ENCODE measurements around the gene SCP2D1. TPM values are rescaled to one million over a fixed set of nuclear protein-coding genes. Genes with fewer than 3 reads are reported as not detected.

Gene SCP2D1
- total RNA-seq, 4 donors from 2014 or later: not detected

- H3K27me3 ChIP-seq: no peaks in the 10 kb centered on the region
- DNase-seq: no peak
- H3K27ac ChIP-seq: no peak overlapping the region
- no peaks in the 10 kb centered on the region for H3K4me1 ChIP-seq
- no peaks in the 10 kb centered on the region for H3K9me3 ChIP-seq
- no peaks in the 10 kb centered on the region for H3K36me3 ChIP-seq
- no peak overlapping the region for H3K4me3 ChIP-seq
- TF ChIP-seq POLR2A (IDR thresholded peaks at IDR 0.05): no peak
These were observed 33.7 kb downstream of the SCP2D1 start for GRCh38 chr20:18847226-18847755.

- no peaks in the 10 kb centered on the region for H3K9me3 ChIP-seq
- DNase-seq: no peak
- TF ChIP-seq CTCF (IDR thresholded peaks at IDR 0.05) (no peak), POLR2A (IDR thresholded peaks at IDR 0.05) (no peak)
These were observed 35.5 kb downstream of the SCP2D1 start for GRCh38 chr20:18849131-18849530.

GRCh38 chr20:18851629-18852028 lies 38.0 kb downstream of the SCP2D1 start:
- H3K27me3 ChIP-seq: no peaks in the 10 kb centered on the region
- H3K4me1 ChIP-seq: no peaks in the 10 kb centered on the region
- TF ChIP-seq POLR2A (IDR thresholded peaks at IDR 0.05): no peak
- no peaks in the 10 kb centered on the region for H3K36me3 ChIP-seq
- H3K27ac ChIP-seq: no peak overlapping the region
- H3K9me3 ChIP-seq: no peaks in the 10 kb centered on the region
- no peak overlapping the region for H3K4me3 ChIP-seq
- no peak for DNase-seq

More at GRCh38 chr20:18849131-18849530, 35.5 kb downstream of the SCP2D1 start:
- no peaks in the 10 kb centered on the region for H3K27me3 ChIP-seq
- no peaks in the 10 kb centered on the region for H3K36me3 ChIP-seq
- H3K4me3 ChIP-seq: no peak overlapping the region
- H3K27ac ChIP-seq: no peak overlapping the region
- H3K4me1 ChIP-seq: no peaks in the 10 kb centered on the region

- no peak overlapping the region for H3K4me3 ChIP-seq
- DNase-seq: no peak
- no peaks in the 10 kb centered on the region for H3K9me3 ChIP-seq
- H3K4me1 ChIP-seq: no peaks in the 10 kb centered on the region
- H3K27ac ChIP-seq: no peak overlapping the region
- TF ChIP-seq CTCF (IDR thresholded peaks at IDR 0.05): no peak
- TF ChIP-seq POLR2A (IDR thresholded peaks at IDR 0.05): no peak
- H3K36me3 ChIP-seq: no peaks in the 10 kb centered on the region
- H3K27me3 ChIP-seq: no peaks in the 10 kb centered on the region
These were observed 38.7 kb downstream of the SCP2D1 start for GRCh38 chr20:18852318-18852717.

- no peak overlapping the region for H3K27ac ChIP-seq
- no peaks in the 10 kb centered on the region for H3K4me1 ChIP-seq
- no peak for DNase-seq
- TF ChIP-seq CTCF (IDR thresholded peaks at IDR 0.05): no peak
- no peak for TF ChIP-seq POLR2A (IDR thresholded peaks at IDR 0.05)
- no peak overlapping the region for H3K4me3 ChIP-seq
- H3K9me3 ChIP-seq: no peaks in the 10 kb centered on the region
- H3K36me3 ChIP-seq: no peaks in the 10 kb centered on the region
- H3K27me3 ChIP-seq: no peaks in the 10 kb centered on the region
These were observed 39.6 kb downstream of the SCP2D1 start for GRCh38 chr20:18853216-18853615.

- Histone ChIP-seq H3K27me3 (no peaks in the 10 kb centered on the region), H3K4me3 (no peak overlapping the region), H3K4me1 (no peaks in the 10 kb centered on the region), H3K9me3 (no peaks in the 10 kb centered on the region), H3K27ac (no peak overlapping the region), H3K36me3 (no peaks in the 10 kb centered on the region)
- no peak for TF ChIP-seq POLR2A (IDR thresholded peaks at IDR 0.05)
- no peak for TF ChIP-seq CTCF (IDR thresholded peaks at IDR 0.05)
- no peak for DNase-seq
These were observed 40.5 kb downstream of the SCP2D1 start for GRCh38 chr20:18853946-18854646.

Data from Peyer's patch (tissue), 4 donors.